ENCODE data around the gene UBQLNL.

DNA sequence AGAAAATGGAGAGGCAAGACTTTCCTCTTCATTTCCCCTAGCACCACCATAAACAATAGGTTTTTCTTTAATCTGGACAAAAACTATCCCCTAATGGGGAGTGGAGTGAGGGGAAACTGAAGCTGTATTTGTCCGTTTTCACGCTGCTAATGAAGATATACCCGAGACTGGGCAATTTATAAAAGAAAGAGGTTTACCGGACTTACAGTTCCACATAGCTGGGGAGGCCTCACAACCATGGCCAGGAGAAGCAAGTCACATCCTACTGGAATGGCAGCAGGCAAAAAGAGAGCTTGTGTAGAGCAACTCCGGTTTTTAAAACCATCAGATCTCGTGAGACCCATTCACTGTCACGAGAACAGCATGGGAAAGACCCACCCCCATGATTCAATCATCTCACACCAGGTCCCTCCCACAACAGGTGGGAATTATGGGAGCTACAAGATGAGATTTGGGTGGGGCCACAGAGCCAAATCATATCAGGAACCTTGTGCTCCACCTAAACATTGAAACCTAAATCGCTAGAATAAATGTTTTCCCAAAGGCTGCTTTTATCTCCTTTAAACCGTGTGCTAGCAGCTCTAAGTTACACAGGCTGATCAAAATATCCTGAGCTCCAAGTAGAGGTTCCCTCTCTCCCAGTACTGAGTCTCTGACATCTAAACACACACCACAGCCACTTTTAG, 11.0 kb downstream of the UBQLNL start:
- TF ChIP-seq, protein P1, sequence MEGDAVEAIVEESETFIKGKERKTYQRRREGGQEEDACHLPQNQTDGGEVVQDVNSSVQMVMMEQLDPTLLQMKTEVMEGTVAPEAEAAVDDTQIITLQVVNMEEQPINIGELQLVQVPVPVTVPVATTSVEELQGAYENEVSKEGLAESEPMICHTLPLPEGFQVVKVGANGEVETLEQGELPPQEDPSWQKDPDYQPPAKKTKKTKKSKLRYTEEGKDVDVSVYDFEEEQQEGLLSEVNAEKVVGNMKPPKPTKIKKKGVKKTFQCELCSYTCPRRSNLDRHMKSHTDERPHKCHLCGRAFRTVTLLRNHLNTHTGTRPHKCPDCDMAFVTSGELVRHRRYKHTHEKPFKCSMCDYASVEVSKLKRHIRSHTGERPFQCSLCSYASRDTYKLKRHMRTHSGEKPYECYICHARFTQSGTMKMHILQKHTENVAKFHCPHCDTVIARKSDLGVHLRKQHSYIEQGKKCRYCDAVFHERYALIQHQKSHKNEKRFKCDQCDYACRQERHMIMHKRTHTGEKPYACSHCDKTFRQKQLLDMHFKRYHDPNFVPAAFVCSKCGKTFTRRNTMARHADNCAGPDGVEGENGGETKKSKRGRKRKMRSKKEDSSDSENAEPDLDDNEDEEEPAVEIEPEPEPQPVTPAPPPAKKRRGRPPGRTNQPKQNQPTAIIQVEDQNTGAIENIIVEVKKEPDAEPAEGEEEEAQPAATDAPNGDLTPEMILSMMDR (IDR thresholded peaks at IDR 0.05 in 8 of 11, conservative IDR thresholded peaks at IDR 0.05 in 3 of 11), result no peak
- TF ChIP-seq POLR2A (IDR thresholded peaks at IDR 0.05), result no peak
